D721Med (cell line): Measurements from ENCODE around the gene CHML.

Experiments
- DNase-seq: peaks from one replicate; pipeline ENCODE4 v3.0.0; 2011; ENCODE audit warnings: low spot score; ENCODE audit not compliant: insufficient read length
- FAIRE-seq: peaks from 2 replicates; lab custom pipeline; 2011; peaks lifted over from hg19 to GRCh38; lab: Jason Lieb, UNC
- TF ChIP-seq, protein P1 (sequence below): IDR thresholded peaks from 2 replicates; pipeline ENCODE4 v1.5.1; 2012; ENCODE audit warnings: mild to moderate bottlenecking, control low read depth; ENCODE audit not compliant: insufficient read depth; ENCODE audit errors: missing control alignments

Gene CHML

DNA sequence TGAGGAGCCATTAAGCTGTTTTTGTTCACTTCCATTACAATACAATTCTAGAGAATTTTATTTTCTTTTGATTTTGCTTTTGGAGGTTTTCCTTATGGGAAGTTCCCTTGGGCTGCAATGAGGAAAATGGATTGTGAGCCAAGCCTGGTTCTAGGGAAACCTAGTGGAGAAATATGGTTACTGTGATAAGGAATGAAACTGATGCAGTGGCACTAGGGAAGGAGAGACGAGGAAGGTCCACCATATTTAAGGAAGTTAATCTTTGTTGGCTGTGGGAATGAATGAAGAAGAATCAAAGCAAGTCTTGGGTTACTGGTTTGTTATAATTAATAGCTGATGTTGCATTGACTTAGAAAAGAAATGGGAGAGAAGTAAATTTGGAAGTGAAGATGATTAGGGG, 28.4 kb downstream of the CHML start:
- TF ChIP-seq, protein P1, sequence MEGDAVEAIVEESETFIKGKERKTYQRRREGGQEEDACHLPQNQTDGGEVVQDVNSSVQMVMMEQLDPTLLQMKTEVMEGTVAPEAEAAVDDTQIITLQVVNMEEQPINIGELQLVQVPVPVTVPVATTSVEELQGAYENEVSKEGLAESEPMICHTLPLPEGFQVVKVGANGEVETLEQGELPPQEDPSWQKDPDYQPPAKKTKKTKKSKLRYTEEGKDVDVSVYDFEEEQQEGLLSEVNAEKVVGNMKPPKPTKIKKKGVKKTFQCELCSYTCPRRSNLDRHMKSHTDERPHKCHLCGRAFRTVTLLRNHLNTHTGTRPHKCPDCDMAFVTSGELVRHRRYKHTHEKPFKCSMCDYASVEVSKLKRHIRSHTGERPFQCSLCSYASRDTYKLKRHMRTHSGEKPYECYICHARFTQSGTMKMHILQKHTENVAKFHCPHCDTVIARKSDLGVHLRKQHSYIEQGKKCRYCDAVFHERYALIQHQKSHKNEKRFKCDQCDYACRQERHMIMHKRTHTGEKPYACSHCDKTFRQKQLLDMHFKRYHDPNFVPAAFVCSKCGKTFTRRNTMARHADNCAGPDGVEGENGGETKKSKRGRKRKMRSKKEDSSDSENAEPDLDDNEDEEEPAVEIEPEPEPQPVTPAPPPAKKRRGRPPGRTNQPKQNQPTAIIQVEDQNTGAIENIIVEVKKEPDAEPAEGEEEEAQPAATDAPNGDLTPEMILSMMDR = no peak
- DNase-seq = no peak
- no peak for FAIRE-seq

DNA sequence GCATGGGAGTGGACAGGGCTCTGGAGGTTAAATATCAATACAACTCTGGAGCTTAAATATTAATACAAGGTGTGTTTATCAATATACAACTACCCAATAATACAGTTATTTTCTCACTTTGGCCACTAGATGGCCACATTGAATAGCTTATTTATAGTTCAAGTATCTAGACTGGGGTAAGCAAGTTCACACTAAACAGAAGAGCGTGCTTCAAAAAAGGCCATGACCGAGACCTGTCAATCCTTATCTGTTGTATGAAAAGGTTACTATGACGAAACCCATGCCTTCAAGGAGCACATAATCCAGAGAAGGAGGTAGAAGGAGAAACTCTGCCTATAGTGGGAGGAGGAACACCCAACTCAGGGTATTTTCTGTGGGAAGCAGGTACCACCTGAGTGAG, 29.1 kb downstream of the CHML start:
- TF ChIP-seq, protein P1 = peak; percentile 94
- FAIRE-seq = peak; percentile 44
- DNase-seq = peak; percentile 20

DNA sequence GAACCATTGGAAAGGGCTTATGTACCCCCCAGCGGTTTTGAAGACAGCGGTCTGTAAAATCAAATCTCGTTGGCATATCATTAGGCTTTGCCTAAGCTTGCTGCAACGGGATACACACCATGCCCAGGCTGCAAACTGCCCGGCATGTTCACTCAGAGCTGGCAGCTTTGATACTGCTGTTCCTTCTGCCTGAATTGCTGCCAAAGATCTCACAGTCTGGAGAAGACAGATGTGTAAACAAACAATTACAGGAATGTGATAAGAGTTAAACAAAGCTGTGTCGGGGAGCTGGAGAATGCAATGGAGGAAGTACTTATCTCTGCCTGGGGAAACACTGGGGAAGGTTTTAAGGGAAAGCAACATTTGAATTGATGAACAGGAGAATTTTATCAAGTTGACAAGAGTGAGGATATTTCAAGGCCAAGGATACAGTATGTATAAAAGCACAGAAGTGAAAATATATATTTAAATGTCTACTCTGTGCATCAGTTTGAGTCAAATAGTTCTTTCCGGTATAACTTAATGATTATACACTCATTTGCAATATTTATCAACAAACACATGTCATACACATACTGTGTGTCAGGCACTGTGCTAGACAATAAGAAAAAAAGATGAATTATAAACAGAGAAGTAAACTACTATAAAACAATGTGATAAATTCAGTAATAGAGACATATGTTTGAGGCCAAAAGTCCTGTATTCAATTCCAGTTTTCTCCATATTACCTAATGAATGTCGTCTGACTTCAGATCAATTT, 29.9 kb downstream of the CHML start:
- FAIRE-seq = no peak
- DNase-seq = no peak
- TF ChIP-seq, protein P1 = no peak

DNA sequence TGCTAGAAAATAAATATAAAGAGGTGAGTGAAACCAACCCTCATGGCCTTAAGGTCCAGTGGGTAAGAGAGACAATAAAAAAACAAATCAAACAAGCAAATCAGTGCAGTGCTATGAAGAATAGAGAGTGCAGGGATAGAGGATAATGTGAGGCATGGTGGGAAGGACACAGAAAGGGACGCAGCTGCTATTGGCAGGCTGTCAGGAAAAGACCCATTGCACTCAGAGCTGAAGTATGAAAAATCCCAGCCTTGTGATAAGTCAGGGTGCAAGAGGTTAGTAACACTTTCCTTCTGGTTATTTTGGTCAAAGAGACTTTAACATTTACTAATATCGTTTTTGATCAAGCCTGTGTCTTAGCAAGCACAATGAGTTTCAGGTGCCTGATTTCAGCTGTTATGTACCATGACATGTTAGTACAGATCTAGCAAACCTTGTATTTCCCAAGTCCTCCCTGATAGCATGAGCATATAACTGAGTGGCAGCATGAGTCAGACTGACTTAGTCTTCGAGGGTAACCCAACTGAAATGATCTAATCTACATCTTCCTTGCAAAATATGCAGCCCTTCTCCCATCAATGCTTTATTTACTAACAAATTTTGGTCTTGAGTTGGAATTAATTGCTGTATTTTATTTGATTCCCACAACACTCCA, 31.7 kb downstream of the CHML start:
- TF ChIP-seq, protein P1 = no peak
- DNase-seq (no peak), FAIRE-seq (no peak)

DNA sequence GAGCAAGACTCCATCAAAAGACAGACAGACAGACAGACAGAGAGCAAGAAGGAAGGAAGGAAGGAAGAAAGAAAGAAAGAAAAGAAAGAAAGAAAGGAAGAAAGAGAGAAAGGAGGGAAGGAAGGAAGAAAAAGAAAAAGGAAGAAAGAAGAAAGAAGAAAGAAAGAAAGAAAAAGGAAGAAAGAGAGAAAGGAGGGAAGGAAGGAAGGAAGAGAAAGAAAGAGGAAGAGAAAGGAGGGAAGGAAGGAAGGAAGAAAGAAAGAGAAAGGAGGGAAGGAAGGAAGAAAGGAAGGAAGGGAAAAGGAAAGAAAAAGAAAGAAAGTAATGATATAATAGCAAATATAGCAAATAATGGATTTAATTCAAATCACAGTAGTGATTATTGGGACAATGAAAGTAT, 32.7 kb downstream of the CHML start:
- DNase-seq (no peak), FAIRE-seq (no peak)
- TF ChIP-seq, protein P1 = no peak

DNA sequence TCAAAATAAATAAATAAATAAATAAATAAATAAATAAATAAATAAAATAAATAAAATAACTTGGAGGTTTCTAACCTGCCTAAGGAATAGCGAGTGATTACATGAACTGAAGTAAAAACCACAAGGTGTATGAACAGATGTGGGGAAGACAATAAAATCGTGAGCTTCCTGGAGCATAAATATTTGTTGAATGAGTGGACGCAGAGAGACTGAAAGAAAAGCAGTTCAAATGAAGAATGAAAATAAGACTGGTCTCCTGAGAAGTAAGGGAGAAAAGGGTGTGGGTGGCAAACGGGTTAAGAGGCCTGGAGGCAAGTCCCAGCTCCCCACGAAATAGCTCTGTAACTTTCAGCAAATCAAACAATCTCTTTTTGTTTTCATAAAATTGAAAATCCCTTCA, 33.6 kb downstream of the CHML start:
- no peak for FAIRE-seq
- DNase-seq = no peak
- TF ChIP-seq, protein P1 = no peak
